Measurements from ENCODE around the gene C2CD4B.

Gene C2CD4B, protein sequence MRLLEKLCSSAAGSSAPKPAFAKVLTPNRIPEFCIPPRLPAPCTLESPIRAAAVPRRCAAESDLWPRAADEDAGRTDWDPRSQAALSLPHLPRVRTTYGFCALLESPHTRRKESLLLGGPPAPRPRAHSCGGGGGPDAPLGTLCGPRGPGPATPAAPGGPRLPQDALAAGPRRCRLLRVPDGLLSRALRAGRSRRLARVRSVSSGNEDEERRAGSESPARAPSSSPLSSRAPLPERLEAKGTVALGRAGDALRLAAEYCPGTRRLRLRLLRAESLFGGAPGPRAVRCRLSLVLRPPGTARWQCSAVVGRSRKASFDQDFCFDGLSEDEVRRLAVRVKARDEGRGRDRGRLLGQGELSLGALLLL

DNA sequence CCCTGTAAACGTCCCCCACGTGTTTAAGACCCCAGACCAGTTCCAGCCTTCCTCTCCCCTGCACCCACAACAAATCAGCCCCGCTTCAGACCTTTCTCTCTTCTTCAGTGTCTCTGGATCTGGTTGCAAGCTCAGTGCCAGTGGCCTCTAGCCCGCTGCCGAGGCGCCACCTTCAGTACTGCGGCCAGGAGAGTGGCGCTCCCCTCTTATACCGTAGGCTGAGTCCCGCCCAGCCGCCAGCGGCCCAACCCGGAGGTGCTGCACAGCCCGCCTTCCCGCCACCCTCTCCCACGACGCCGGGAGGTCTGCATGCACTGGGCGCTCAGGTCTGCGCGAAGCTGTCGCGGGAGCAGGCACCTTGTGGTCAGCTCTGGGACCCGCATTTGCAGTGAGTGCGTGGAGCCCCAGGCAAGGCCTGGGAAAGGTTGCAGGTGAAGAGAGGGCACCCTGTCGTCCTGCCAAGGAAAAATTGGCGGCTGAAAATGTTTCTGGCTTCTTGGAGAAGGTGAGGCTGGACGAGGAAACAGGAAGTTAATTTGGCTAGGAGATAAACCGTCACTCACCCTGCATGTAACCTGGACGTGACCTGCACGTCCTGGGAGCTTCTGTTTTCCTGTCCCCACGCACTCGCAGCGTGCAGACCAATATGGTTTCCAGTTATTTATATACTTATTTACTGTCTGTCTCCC, at the start of gene C2CD4B:
Gene C2CD4B, minus strand, starts transcription at position 182 of the 689 bp plus-strand sequence. CDS start 301 bp downstream, outside the sequence.
- DNase-seq: no peak

DNA sequence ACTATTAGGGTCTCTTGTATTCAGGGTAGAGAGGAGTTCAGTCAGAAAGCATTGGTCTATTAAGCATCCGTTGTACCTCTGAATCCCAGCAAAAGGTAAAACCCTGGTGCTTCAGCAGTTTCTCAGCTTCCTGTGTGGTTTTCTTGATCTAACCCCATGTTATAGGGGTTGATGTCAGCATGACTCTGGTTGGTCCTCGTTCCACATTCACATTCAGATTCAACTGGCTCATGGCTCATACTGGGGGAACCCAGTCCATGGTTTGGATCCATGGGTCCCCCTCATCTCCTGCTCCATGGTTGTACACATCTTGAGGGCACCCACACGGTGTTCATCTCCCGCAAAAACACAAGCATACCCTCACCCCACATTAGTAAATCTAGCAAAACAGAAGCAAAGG, 47.7 kb upstream of the C2CD4B start:
- DNase-seq: no peak

- no peak for DNase-seq
These were observed 46.3 kb upstream of the C2CD4B start for GRCh38 chr15:62211348-62211747.

DNA sequence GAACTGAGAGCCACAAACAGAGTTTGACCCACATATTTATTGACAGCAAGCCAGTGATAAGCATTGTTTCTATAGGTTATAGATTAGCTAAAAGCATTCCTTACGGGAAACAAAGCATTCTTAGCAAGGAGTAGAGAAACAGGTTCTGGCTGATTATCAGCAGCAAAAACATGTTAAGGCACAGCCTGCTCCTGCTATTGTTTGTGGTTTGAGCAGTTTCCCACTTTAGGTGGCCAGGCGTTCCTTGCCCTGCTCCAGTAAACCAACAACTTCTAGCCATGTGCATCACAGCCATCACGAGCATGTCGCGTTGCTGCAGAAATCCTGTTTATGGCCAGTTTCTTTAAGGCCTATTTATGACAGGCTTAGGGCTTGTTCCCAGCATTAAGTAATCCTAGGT, 44.7 kb upstream of the C2CD4B start:
- no peak for DNase-seq

- no peak for DNase-seq
These were observed 44.2 kb upstream of the C2CD4B start for GRCh38 chr15:62209322-62209721.

- no peak for DNase-seq
These were observed 43.8 kb upstream of the C2CD4B start for GRCh38 chr15:62208884-62209283.

DNA sequence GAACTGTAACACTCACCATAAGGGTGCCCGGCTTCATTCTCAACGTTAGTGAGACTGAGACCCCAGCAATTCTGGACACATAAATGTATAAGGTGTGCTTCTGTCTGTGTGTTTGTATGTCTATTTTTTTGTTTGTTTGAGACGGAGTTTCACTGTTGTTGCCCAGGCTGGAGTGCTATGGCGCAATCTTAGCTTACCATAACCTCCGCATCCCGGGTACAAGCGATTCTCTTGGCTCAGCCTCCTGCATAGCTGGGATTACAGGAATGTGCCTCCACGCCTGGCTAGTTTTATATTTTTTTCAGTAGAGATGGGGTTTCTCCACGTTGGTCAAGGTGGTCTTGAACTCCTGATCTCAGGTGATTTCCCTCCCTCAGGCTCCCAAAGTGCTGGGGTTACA, 43.3 kb upstream of the C2CD4B start:
- no peak for DNase-seq

- DNase-seq: no peak
These were observed 25.6 kb upstream of the C2CD4B start for GRCh38 chr15:62190675-62191074.

DNA sequence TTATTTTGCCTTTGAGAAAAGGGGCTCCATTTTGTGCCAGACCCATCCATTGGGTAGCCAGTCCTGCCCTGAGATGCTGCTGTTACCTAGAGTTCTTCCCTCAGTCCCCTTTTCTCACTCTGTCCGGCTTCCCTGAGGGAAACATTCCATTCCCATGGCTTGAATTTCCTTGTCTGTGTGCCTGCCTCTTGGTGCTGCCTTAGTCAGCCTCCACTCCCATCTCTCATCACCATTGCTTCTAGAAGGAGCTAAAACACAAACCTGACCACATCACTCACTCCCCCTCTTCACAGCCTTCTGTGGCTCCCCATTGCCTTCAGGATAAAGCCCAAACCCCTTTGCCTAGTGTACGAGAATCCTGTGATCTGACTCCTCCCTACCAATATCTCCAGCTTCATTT, 25.2 kb upstream of the C2CD4B start:
- DNase-seq: no peak

DNA sequence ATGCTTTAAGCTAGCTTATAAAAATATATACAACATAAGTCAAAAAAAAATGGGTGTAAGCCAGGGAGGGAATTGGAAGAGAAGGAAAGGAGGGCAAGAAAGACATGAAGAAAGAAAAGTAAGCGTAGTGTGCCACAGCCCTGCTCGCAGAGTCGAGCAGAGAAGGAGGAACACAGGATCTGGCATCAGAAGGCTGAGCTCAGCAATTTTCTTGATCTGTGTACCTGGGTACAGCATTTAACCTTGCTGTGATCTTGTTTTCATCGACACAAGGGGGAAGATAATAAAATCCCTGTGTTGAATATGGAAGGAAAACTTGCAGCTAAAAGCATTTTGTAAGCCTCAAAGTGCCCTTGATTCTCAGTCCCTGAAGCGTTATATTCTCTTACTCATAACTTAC, 23.7 kb upstream of the C2CD4B start:
- no peak for DNase-seq

- DNase-seq: no peak
These were observed 22.8 kb upstream of the C2CD4B start for GRCh38 chr15:62187910-62188309.

DNA sequence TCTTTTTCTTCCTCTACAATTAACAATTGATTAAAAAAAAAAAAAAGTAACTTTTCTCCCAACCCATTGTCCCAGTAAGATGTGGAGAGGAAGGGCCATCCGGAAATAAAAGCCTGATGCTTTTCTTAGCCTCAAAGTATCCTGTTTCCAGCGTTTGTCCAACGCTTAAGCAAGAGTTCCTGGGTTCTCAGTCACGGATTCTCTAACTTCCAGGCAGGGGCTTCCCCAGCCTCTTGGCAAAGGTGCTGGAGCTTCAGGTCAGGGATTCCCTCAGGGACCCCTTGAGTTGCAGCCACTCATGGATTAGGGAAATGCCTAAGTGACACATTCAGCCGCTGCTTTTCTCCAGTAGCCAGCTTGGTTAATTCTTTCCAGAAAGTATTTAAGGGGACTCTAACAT, 22.3 kb upstream of the C2CD4B start:
- no peak for DNase-seq

GRCh38 chr15:62186578-62186977, 21.5 kb upstream of the C2CD4B start:
- DNase-seq: no peak

- no peak for DNase-seq
These were observed 18.0 kb upstream of the C2CD4B start for GRCh38 chr15:62183130-62183529.

GRCh38 chr15:62173215-62173614, 8.1 kb upstream of the C2CD4B start:
- no peak for DNase-seq

GRCh38 chr15:62171882-62172281, 6.8 kb upstream of the C2CD4B start:
- DNase-seq: no peak

GRCh38 chr15:62165793-62166375, 799 bp upstream of the C2CD4B start:
- no peak for DNase-seq

GRCh38 chr15:62164396-62165103, 535 bp downstream of the C2CD4B start:
- DNase-seq: no peak

DNA sequence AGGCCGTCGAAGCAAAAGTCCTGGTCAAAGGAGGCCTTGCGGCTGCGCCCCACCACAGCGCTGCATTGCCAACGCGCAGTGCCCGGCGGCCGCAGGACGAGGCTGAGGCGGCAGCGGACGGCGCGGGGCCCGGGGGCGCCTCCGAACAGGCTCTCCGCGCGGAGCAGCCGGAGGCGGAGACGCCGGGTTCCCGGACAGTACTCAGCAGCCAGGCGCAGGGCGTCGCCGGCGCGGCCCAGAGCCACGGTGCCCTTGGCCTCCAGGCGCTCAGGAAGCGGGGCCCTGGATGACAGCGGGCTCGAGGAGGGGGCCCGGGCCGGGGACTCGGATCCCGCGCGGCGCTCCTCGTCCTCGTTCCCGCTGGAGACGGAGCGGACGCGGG, 1.1 kb downstream of the C2CD4B start:
- no peak for DNase-seq

DNA sequence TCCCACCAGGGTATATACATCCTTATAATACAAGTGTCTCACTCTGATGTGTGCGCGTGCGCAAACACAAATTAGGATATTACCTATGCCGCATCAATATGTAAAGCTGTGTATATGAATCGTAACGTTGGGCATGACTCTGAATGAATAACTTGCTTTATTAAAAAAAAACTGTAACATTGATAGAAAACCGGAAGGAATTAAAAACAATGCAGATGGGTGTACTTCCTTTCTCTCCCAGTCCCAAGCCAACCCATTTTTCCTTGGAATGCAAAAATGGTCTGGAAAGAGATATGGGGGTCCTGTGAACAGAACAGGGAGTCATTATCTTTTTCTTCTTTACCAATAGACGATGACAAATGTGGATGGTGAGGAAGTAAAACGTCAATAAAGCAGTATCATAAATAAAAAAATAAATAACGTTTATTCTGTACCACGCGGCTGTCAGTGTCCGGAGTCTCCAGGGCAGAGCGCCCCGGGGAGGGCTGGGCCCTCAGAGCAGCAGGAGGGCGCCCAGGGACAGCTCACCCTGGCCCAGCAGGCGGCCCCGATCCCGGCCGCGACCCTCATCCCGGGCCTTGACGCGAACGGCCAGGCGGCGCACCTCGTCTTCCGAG, 1.6 kb downstream of the C2CD4B start:
- no peak for DNase-seq

DNA sequence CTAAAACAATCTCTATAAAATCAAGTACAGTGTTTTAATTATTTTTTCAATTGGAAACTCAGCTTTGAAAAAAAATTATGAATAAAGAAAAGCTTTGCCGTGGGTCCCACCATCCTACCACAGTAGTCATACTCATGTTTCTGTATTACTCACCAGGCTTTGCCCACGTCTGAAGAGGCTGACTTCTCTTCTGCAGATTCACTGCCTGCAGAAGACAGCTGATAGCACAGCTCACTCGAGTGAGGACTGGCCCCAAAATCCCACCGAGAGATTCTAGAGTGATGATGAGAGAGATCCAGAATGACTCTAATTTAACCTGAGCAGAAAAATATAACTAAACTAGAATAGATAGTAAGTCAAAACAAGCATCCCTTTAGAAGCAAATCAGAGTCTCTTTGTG, 11.9 kb downstream of the C2CD4B start:
- no peak for DNase-seq

GRCh38 chr15:62150445-62150844, 14.6 kb downstream of the C2CD4B start:
- DNase-seq: no peak

DNA sequence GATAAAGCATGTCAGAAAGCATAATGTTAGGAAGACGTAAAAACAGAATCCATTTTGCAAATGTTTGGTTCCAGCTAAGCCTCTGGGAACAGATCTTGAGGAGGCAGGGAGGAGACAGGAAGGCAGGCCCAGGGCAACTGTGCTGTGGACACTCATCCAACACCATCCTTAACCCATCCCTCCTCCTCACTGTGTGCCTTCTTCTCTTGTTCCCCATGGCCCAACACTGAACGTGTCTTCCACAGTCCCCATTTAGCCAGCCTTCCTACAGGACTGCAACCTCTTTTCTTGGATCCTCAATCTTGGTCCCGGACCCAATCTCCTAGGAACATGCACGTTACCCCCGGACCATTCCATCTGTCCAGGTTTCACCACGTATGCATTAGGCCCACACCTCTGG, 15.4 kb downstream of the C2CD4B start:
- DNase-seq: no peak
